Activated B cell treated with CpG ODN at 0.5 μM for 24 hours (primary cell): Measurements from ENCODE around the gene TBC1D22A. TPM values are rescaled to one million over a fixed set of nuclear protein-coding genes. Genes with fewer than 3 reads are reported as not detected.

ENCODE experiments used
- ATAC-seq: fragments of 200-7000 bp; cut with Tn5 transposase; one replicate; pipeline ENCODE4 v1.10.0; 2021; ENCODE audit warnings: low read depth, mild to moderate bottlenecking, moderate library complexity
- CTCF ChIA-PET: fragments of 350-600 bp; sonication (Branson Sonifier 250); formaldehyde crosslinking; loops from one replicate; lab custom pipeline; 2021; ENCODE audit warnings: antibody characterized with exemption; lab: Charles Lee
- POLR2A ChIA-PET: fragments of 350-600 bp; sonication (Branson Sonifier 250); formaldehyde crosslinking; loops from one replicate; lab custom pipeline; 2021; ENCODE audit warnings: antibody characterized with exemption; lab: Charles Lee
- DNase-seq: peaks from one replicate; pipeline ENCODE4 v3.0.0; 2022
- H3K27ac Mint-ChIP-seq: one replicate; pipeline ENCODE4 v1.8.0; 2020; ENCODE audit warnings: mixed read lengths
- H3K27me3 Mint-ChIP-seq: one replicate; pipeline ENCODE4 v1.8.0; 2021; ENCODE audit warnings: mixed read lengths
- H3K36me3 Mint-ChIP-seq: one replicate; pipeline ENCODE4 v1.8.0; 2021; ENCODE audit warnings: low read depth, mixed read lengths
- H3K4me1 Mint-ChIP-seq: one replicate; pipeline ENCODE4 v1.8.0; 2021; ENCODE audit warnings: mixed read lengths
- H3K4me3 Mint-ChIP-seq: one replicate; pipeline ENCODE4 v1.8.0; 2020; ENCODE audit warnings: mild to moderate bottlenecking, mixed read lengths
- H3K9me3 Mint-ChIP-seq: one replicate; pipeline ENCODE4 v1.8.0; 2020; ENCODE audit warnings: mixed read lengths
- intact Hi-C: fragments of 100-400 bp; cut with micrococcal nuclease; formaldehyde crosslinking; loops from one replicate; pipeline ENCODE4 v1.15.1; 2024
- total RNA-seq: library from RNA; stranded (reverse); gene quantifications from 2 replicates; pipeline ENCODE4 v1.2.3, GENCODE V29; 2022
- TF ChIP-seq, protein P1 (sequence below): fragments of 200-600 bp; IDR thresholded peaks from one replicate; pipeline ENCODE4 v1.8.0; 2022; ENCODE audit warnings: antibody characterized with exemption, mild to moderate bottlenecking

The TBC1D22A gene
- total RNA-seq, 1 donor from 2014 or later = 85.9 TPM

GRCh38 chr22:46983046-46983445 lies 220.6 kb downstream of the TBC1D22A start:
- Mint-ChIP-seq H3K27me3 (no peaks in the 10 kb centered on the region), H3K27ac (no peak overlapping the region), H3K4me3 (no peak overlapping the region), H3K9me3 (no peaks in the 10 kb centered on the region), H3K36me3 (peaks cover 73% of the 10 kb centered on the region), H3K4me1 (peaks cover under 1% of the 10 kb centered on the region)
- DNase-seq = no peak
- TF ChIP-seq, protein P1, sequence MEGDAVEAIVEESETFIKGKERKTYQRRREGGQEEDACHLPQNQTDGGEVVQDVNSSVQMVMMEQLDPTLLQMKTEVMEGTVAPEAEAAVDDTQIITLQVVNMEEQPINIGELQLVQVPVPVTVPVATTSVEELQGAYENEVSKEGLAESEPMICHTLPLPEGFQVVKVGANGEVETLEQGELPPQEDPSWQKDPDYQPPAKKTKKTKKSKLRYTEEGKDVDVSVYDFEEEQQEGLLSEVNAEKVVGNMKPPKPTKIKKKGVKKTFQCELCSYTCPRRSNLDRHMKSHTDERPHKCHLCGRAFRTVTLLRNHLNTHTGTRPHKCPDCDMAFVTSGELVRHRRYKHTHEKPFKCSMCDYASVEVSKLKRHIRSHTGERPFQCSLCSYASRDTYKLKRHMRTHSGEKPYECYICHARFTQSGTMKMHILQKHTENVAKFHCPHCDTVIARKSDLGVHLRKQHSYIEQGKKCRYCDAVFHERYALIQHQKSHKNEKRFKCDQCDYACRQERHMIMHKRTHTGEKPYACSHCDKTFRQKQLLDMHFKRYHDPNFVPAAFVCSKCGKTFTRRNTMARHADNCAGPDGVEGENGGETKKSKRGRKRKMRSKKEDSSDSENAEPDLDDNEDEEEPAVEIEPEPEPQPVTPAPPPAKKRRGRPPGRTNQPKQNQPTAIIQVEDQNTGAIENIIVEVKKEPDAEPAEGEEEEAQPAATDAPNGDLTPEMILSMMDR = no peak
- ChIA-PET CTCF (no interaction called here), POLR2A (no interaction called here)
- intact Hi-C loops = no loop called here
- ATAC-seq = no peak

DNA sequence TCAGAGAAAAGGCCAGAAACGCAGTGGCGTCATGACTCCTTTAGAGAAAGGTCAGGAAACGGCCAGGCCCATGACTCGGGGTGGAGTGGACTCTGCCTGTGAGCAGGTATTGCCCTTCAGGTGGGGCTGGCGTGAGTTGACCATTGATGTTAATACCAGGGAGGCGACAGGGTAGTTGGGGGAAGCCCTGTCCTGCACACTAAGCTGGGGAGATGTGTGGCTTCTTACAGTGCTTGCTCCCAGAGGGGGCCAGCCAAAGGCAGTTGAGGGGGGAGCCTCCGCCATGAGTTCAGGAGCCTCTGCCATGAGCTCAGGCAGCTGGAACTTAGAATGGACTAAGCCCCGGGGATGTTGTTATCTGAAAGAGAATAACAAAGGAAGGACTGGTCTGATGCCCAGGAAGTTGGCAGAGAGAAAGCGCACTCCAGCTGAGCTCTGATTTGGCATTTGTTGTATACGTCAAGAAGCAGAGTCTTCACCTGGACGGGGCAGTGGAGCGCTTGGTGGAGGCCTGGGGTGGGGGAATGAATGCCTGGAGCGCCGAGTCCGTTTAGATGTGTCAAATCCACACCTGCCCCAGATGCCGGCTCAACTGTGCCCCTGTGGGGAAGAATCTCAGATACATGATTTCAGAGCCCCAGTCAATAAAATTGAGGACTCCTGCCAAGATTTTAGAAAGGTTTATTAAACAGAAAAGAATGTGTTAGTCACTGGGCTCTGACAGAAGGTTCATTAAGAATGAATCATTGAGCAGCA lies 222.5 kb downstream of the TBC1D22A start:
- H3K27ac Mint-ChIP-seq = no peak overlapping the region
- ChIA-PET CTCF (no interaction called here), POLR2A (no interaction called here)
- ATAC-seq (no peak), DNase-seq (no peak)
- TF ChIP-seq, protein P1 = no peak
- H3K36me3 Mint-ChIP-seq = peaks cover 67% of the 10 kb centered on the region
- intact Hi-C loops = no loop called here
- H3K4me3 Mint-ChIP-seq = no peak overlapping the region
- no peaks in the 10 kb centered on the region for H3K9me3 Mint-ChIP-seq
- H3K27me3 Mint-ChIP-seq = no peaks in the 10 kb centered on the region
- peaks cover 2% of the 10 kb centered on the region for H3K4me1 Mint-ChIP-seq

- DNase-seq = no peak
- intact Hi-C loops = no loop called here
- POLR2A ChIA-PET = no interaction called here
- CTCF ChIA-PET = no interaction called here
- no peaks in the 10 kb centered on the region for H3K9me3 Mint-ChIP-seq
- H3K27me3 Mint-ChIP-seq = no peaks in the 10 kb centered on the region
- TF ChIP-seq, protein P1 = no peak
- ATAC-seq = no peak
- H3K4me1 Mint-ChIP-seq = peaks cover 2% of the 10 kb centered on the region
- no peak overlapping the region for H3K27ac Mint-ChIP-seq
- no peak overlapping the region for H3K4me3 Mint-ChIP-seq
- peaks cover 68% of the 10 kb centered on the region for H3K36me3 Mint-ChIP-seq
These were observed 223.0 kb downstream of the TBC1D22A start for GRCh38 chr22:46985507-46985882.

GRCh38 chr22:46986788-46987187 lies 224.3 kb downstream of the TBC1D22A start:
- POLR2A ChIA-PET = no interaction called here
- TF ChIP-seq, protein P1 = no peak
- H3K9me3 Mint-ChIP-seq = no peaks in the 10 kb centered on the region
- CTCF ChIA-PET = no interaction called here
- ATAC-seq (no peak), DNase-seq (no peak)
- H3K36me3 Mint-ChIP-seq = peaks cover 68% of the 10 kb centered on the region
- peaks cover 2% of the 10 kb centered on the region for H3K4me1 Mint-ChIP-seq
- no peak overlapping the region for H3K4me3 Mint-ChIP-seq
- no peaks in the 10 kb centered on the region for H3K27me3 Mint-ChIP-seq
- intact Hi-C loops = no loop called here
- no peak overlapping the region for H3K27ac Mint-ChIP-seq

DNA sequence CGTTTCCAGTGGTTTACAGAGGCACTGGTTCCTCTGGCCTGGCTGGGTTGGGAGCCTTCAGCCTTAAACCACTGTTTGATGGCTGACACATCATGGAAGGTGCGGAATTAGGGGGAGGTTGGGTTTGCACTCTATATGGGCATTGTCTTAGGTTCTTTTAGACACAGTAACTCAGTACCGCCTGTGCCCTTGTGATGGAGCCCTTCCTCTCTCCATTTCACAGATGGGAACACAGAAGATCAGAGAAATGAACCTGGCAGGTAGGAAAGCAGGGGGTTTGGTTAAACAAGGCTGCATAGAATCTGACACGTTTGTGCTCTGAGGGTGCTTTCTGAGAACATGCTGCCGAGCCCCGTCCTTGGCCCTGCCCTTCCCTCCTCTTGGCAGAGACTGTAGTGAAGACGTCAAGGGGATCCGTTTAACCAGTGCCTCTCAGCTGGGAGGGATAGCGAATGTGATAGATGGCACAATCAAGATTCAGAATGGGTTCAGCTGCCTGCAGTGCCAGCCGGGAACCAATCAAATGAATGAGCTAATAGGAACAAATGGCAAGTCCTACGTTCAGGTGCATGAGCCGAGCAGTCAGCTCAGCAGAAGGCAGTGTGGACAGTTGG lies 228.6 kb downstream of the TBC1D22A start:
- TF ChIP-seq, protein P1 = no peak
- POLR2A ChIA-PET = no interaction called here
- peaks cover 74% of the 10 kb centered on the region for H3K36me3 Mint-ChIP-seq
- no peak overlapping the region for H3K4me3 Mint-ChIP-seq
- no peak overlapping the region for H3K27ac Mint-ChIP-seq
- no peaks in the 10 kb centered on the region for H3K27me3 Mint-ChIP-seq
- ATAC-seq (no peak), DNase-seq (no peak)
- CTCF ChIA-PET = no interaction called here
- H3K9me3 Mint-ChIP-seq = no peaks in the 10 kb centered on the region
- intact Hi-C loops = no loop called here
- H3K4me1 Mint-ChIP-seq = peaks cover 2% of the 10 kb centered on the region
